DOHH2 (cell line): ENCODE measurements around the gene WDTC1.

Source experiments
- H3F3A ChIP-seq: fragments of 200-600 bp; sonication (generic), shearing (Covaris generic); 2 replicates; pipeline ENCODE4 v1.6.0; 2016; ENCODE audit warnings: antibody characterized with exemption, mild to moderate bottlenecking; ENCODE audit not compliant: control insufficient read depth, insufficient read depth
- H3K27ac ChIP-seq: fragments of 200-600 bp; sonication (generic); 2 replicates; pipeline ENCODE4 v1.5.1; 2014; ENCODE audit warnings: low read depth, mild to moderate bottlenecking, low read length, moderate library complexity
- H3K27me3 ChIP-seq: fragments of 200-600 bp; sonication (generic); 2 replicates; pipeline ENCODE4 v1.6.1; 2014; ENCODE audit warnings: mild to moderate bottlenecking, low read length, mixed read lengths; ENCODE audit not compliant: control insufficient read depth
- H3K36me3 ChIP-seq: fragments of 200-600 bp; sonication (generic); 2 replicates; pipeline ENCODE4 v1.6.1; 2014; ENCODE audit warnings: mild to moderate bottlenecking, low read length, moderate library complexity, mixed read lengths; ENCODE audit not compliant: control insufficient read depth
- H3K4me1 ChIP-seq: fragments of 200-600 bp; sonication (generic); 2 replicates; pipeline ENCODE4 v1.6.1; 2014; ENCODE audit warnings: mild to moderate bottlenecking, low read length, mixed read lengths; ENCODE audit not compliant: control insufficient read depth
- H3K4me2 ChIP-seq: fragments of 200-600 bp; sonication (generic); 2 replicates; pipeline ENCODE4 v1.6.0; 2014; ENCODE audit warnings: mild to moderate bottlenecking, low read length, moderate library complexity
- H3K4me3 ChIP-seq: fragments of 200-600 bp; sonication (generic); 2 replicates; pipeline ENCODE4 v1.5.1; 2014; ENCODE audit warnings: mild to moderate bottlenecking, low read length, mixed read lengths
- H3K79me2 ChIP-seq: fragments of 200-600 bp; sonication (generic); 2 replicates; pipeline ENCODE4 v1.6.1; 2014; ENCODE audit warnings: mild to moderate bottlenecking, low read length, mixed read lengths; ENCODE audit not compliant: control insufficient read depth
- H3K9me2 ChIP-seq: fragments of 200-600 bp; sonication (generic); replicated peaks from 2 replicates; pipeline ENCODE4 v1.6.1; 2014; ENCODE audit warnings: mild to moderate bottlenecking, low read length, mixed read lengths; ENCODE audit not compliant: control insufficient read depth
- H3K9me3 ChIP-seq: fragments of 200-600 bp; sonication (generic); 2 replicates; pipeline ENCODE4 v1.6.1; 2014; ENCODE audit warnings: antibody characterized with exemption, low read length, mixed read lengths; ENCODE audit not compliant: control insufficient read depth, insufficient read depth
- H4K20me1 ChIP-seq: fragments of 200-600 bp; sonication (generic); 2 replicates; pipeline ENCODE4 v1.6.0; 2014; ENCODE audit warnings: low read depth, mild to moderate bottlenecking, antibody characterized with exemption, low read length, moderate library complexity; ENCODE audit not compliant: control insufficient read depth, insufficient read depth
- EZH2phosphoT487 ChIP-seq: fragments of 200-600 bp; sonication (generic); IDR thresholded peaks from 2 replicates; pipeline ENCODE4 v1.6.1; 2017; ENCODE audit warnings: borderline replicate concordance, mild to moderate bottlenecking, antibody characterized with exemption, low read length, moderate library complexity, mixed read lengths
- TF ChIP-seq, protein P1 (sequence below): fragments of 200-600 bp; sonication (generic); IDR thresholded peaks from one replicate; pipeline ENCODE4 v1.5.1; 2014; ENCODE audit warnings: antibody characterized with exemption, mild to moderate bottlenecking, low read depth, low read length; ENCODE audit not compliant: poor library complexity, severe bottlenecking

The WDTC1 gene

DNA sequence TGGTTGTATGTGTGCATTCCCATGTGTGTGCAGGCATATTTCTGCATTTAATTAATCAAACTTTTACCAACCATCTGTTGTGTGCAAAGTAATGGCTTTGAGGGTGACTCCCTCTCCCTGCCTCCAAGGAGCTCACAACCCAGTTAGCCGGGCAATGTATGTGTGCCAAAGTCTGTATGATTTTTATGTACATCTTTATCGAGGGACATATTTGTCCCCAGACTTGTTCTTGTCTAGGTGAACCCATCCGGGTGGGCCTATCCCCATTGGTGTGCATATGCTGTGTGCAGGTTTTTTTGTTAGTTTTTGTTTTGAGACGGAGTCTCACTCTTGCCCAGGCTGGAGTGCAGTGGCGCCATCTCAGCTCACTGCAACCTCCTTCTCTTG lies 109.2 kb downstream of the WDTC1 start:
- peaks cover 3% of the 10 kb centered on the region; the same call in 1 of the 2 replicates for H3F3A ChIP-seq
- H3K79me2 ChIP-seq = peaks cover 17% of the 10 kb centered on the region
- H3K9me3 ChIP-seq = no peaks in the 10 kb centered on the region
- peak overlapping the region; percentile 54 for H3K27ac ChIP-seq
- no peak for TF ChIP-seq EZH2phosphoT487
- TF ChIP-seq, protein P1, sequence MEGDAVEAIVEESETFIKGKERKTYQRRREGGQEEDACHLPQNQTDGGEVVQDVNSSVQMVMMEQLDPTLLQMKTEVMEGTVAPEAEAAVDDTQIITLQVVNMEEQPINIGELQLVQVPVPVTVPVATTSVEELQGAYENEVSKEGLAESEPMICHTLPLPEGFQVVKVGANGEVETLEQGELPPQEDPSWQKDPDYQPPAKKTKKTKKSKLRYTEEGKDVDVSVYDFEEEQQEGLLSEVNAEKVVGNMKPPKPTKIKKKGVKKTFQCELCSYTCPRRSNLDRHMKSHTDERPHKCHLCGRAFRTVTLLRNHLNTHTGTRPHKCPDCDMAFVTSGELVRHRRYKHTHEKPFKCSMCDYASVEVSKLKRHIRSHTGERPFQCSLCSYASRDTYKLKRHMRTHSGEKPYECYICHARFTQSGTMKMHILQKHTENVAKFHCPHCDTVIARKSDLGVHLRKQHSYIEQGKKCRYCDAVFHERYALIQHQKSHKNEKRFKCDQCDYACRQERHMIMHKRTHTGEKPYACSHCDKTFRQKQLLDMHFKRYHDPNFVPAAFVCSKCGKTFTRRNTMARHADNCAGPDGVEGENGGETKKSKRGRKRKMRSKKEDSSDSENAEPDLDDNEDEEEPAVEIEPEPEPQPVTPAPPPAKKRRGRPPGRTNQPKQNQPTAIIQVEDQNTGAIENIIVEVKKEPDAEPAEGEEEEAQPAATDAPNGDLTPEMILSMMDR = no peak
- H3K4me3 ChIP-seq = peak overlapping the region; percentile 85
- H3K4me1 ChIP-seq = peaks cover 49% of the 10 kb centered on the region
- no peaks in the 10 kb centered on the region for H3K36me3 ChIP-seq
- H3K27me3 ChIP-seq = no peaks in the 10 kb centered on the region
- no peaks in the 10 kb centered on the region for H3K9me2 ChIP-seq
- no peaks in the 10 kb centered on the region for H4K20me1 ChIP-seq
- peak overlapping the region; percentile 91 for H3K4me2 ChIP-seq

DNA sequence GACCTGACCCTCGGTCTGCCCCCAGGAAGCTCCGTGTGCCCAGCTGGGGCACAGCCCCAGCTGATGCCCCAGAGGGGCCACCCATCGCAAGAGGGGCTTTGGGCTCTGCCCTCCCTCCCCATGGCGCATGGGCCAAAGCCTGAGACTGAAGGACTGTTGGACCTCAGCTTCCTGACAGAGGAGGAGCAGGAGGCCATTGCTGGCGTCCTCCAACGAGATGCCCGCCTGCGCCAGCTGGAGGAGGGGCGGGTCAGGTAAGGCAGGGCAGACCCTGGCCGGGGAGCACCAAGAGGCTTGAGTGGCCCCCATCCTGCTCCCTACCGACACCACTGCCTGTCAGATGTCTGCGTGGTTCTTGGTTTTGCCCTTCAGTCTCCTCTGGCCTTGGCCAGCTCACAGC lies 110.8 kb downstream of the WDTC1 start:
- no peaks in the 10 kb centered on the region for H3K36me3 ChIP-seq
- H3K4me1 ChIP-seq = peaks cover 38% of the 10 kb centered on the region
- H3F3A ChIP-seq = no peaks in the 10 kb centered on the region
- peaks cover 17% of the 10 kb centered on the region for H3K79me2 ChIP-seq
- TF ChIP-seq, protein P1 = no peak
- no peaks in the 10 kb centered on the region for H3K9me2 ChIP-seq
- no peaks in the 10 kb centered on the region for H3K9me3 ChIP-seq
- no peak overlapping the region for H3K27ac ChIP-seq
- no peak overlapping the region for H3K4me2 ChIP-seq
- H3K27me3 ChIP-seq = no peaks in the 10 kb centered on the region
- no peak overlapping the region for H3K4me3 ChIP-seq
- no peaks in the 10 kb centered on the region for H4K20me1 ChIP-seq

DNA sequence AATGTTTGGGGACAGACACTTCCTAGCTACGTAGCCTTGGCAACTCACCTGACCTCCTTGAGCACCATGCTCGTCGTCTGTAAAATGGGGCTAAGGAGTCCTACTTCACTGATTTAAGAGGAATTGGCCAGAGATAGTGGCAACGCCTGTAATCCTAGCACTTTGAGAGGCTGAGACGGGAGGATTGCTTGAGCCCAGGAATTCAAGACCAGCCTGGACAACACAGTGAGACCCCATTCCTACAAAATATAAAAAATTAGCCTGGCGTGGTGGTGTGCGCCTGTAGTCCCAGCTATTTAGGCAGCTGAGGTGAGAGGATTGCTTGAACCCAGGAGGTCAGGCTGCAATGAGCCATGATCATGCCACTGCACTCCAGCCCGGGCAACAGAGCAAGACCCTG lies 111.9 kb downstream of the WDTC1 start:
- Histone ChIP-seq H3K9me2 (no peaks in the 10 kb centered on the region), H3K27ac (no peak overlapping the region), H3K4me1 (peaks cover 27% of the 10 kb centered on the region), H3K27me3 (no peaks in the 10 kb centered on the region), H3K9me3 (no peaks in the 10 kb centered on the region), H3K36me3 (no peaks in the 10 kb centered on the region), H3F3A (no peaks in the 10 kb centered on the region), H3K4me3 (no peak overlapping the region), H3K79me2 (peaks cover 17% of the 10 kb centered on the region), H4K20me1 (no peaks in the 10 kb centered on the region), H3K4me2 (no peak overlapping the region)
- TF ChIP-seq, protein P1 = no peak
- no peak for TF ChIP-seq EZH2phosphoT487
